HG03571 (cell line): ENCODE data around the gene KMT2B.
"Not testable (repeated sequence)": the region's sequence is repeated elsewhere in the genome, so short reads cannot be mapped to it uniquely, and the experiment has no call there.

ENCODE experiments used
- ATAC-seq: cut with Tn5 transposase; IDR thresholded peaks from one replicate; pipeline ENCODE4 v1.9.1; 2021; ENCODE audit not compliant: unreplicated experiment

The KMT2B gene

GRCh38 chr19:35710784-35711723 is 6.7 kb upstream of the KMT2B start:
- no peak for ATAC-seq

DNA sequence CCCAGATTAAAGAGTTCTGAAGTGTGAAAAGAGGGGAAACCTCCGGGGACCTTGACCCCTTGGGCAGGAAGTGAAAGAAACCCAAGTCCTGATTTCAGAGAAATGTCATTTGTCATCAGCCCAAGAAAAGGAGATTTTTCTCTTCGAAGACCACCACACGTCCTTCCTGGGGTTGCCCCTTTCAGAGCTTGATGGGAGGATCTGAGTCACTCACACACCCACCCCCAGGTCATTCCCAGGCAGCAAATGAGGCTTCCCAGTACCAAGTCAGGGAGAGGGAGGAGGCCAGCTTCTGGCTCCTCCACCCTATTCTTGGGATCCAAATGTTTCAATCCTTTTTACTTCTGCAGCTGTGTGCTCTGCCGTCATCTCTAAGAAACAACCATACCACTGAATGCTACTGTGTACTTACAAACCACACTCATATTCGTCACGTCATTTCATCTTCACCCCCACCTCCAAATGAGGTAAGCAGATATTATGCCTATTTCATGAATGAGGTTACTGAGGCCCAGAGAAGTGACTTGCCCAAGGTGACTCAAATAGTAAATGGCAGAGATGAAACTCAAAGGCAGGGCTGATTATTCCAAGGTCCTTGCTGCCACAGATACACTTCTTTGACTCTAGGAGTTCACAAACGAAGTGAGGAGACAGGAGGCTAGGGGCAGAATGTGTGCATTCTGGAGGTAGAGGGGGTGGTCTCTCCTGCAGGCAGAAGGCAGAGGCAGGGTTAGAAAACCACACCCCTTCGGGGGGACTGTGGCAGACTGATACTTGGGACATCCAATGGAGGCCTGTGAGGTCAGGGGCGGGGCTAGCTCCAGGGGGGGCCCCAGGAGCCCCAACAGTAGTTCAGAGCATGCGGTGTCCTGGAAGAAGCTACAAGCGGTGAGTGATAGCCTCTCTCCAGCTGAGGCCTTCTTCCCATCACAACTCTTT is 5.0 kb upstream of the KMT2B start:
- ATAC-seq = no peak

GRCh38 chr19:35713506-35713850 is 4.3 kb upstream of the KMT2B start:
- ATAC-seq = no peak

- no peak for ATAC-seq
Observed at GRCh38 chr19:35713904-35714495, 3.8 kb upstream of the KMT2B start.

DNA sequence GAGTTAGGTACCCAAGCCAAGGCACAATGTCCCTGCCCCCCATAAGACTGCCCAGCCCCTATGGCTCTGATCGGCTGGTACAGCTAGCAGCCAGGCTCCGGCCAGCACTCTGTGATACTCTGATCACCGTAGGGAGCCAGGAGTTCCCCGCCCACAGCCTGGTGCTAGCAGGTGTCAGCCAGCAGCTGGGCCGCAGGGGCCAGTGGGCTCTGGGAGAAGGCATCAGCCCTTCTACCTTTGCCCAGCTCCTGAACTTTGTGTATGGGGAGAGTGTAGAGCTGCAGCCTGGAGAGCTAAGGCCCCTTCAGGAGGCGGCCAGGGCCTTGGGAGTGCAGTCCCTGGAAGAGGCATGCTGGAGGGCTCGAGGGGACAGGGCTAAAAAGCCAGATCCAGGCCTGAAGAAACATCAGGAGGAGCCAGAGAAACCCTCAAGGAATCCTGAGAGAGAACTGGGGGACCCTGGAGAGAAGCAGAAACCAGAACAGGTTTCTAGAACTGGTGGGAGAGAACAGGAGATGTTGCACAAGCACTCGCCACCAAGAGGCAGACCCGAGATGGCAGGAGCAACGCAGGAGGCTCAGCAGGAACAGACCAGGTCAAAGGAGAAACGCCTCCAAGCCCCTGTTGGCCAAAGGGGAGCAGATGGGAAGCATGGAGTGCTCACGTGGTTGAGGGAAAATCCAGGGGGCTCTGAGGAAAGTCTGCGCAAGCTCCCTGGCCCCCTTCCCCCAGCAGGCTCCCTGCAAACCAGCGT is 3.0 kb upstream of the KMT2B start:
- ATAC-seq = no peak

DNA sequence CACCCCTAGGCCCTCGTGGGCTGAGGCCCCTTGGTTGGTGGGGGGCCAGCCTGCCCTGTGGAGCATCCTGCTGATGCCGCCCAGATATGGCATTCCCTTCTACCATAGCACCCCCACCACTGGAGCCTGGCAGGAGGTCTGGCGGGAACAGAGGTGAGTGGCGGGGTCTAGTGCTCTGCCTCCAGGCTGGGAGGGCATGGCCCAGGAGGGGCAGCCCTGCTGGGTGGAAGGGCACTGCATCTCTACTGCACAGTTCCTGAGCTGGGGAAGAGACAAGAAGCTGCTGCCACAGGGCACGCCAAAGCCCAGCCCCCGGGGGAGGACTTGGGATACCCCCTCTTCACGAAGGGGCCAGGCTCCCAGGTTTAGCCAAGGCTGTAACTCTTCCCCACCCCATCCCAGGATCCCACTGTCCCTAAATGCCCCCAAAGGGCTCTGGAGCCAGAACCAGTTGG is 2.4 kb upstream of the KMT2B start:
- no peak for ATAC-seq

GRCh38 chr19:35715981-35716800 is 1.6 kb upstream of the KMT2B start:
- no peak for ATAC-seq

DNA sequence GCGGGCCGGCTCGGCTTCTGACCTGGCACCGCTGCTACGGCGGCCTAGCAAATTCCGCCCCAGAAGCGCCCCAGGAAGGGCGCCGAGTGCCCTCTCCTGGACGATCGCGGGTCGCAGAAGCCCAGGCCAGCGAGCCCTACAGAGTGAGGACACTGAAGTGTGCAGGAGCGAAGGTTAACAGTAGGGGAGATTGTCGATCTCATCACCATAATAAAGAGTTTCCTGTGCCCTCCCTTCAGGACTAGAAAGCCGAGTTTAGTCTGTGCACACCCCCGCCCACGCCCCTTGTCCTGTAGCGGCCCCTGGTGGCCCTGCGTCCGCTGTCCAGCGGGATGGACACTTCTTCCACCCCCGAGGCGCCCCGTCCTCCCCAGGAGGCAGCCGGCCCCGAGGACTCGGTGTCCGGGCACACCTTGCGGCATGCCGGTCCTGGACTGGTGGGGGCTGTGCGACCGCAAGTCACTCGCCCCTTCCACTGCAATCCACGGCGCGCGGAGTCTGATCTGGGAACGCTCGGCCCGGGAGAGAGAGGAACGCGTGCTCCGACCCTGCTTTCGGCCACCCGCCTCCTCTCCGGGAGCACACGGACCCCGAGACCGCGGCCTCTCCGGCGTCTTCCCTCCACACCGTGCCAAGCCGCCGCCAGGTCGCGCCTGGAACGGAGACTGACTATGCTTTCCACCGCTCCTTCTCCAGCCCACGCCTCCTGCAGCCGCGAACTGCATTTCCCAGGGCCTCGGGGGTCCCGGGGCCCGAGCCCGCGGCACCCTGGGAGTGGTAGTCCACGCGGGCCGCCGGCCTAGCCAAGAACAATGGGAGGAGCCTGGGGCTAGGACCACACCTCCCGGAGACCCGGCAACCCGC is 770 bp upstream of the KMT2B start:
- peak; percentile 57 for ATAC-seq

DNA sequence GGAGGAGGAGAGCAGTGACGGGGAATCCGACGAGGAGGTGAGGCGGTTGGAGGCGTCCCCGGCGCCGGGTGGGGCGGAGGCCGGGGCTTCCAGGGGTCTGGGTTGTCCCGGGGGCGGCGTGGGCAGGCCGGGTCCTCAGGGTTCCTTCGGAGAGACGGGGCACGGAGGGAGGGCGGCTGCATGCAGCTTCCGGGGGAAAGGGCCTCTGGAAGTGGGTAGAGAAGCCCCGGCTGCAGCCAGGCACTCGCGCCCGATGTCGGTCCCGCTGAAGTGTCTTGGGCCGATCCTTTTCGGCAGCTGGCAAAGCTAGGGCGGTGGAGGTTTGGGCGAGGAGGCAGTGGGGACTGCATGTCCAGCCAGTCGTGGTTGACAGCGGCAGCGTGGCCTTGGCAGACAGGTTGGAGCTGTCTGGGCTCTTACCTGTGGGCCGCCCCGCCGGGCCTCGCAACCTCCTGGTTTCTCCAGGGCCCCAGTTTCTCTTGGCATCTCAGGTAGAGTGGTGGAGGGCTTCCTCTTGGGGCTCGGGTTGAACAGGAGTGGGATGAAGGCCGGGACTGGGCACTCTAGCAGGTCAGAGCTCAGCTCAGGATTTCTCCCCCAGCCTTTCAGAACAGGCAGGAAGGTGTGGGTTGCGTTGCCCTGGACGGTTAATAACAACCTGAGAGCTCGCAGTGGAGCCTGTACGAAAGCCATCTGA is 690 bp downstream of the KMT2B start:
- no peak for ATAC-seq

DNA sequence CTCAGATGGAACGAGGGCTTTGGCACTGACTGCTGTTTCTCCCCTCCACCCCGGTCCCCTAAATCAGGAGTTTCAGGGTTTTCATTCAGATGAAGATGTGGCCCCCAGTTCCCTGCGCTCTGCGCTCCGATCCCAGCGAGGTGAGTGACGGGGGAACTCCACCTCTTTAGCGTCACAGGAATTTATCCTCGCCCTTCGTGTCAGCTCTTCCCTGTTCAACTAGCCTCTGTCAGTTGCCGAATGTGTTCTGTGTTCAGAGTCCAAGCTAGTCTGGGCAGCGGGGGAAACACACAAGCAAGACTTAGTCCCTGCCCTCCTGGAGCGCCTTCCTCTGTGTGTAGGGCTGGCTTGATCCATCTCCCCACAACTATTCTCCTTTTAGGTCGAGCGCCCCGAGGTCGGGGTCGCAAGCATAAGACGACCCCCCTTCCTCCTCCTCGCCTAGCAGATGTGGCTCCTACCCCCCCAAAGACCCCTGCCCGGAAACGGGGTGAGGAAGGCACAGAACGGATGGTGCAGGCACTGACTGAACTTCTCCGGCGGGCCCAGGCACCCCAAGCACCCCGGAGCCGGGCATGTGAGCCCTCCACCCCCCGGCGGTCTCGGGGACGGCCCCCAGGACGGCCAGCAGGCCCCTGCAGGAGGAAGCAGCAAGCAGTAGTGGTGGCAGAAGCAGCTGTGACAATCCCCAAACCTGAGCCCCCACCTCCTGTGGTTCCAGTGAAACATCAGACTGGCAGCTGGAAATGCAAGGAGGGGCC is 1.8 kb downstream of the KMT2B start:
- ATAC-seq = no peak

- no peak for ATAC-seq
Observed at GRCh38 chr19:35720163-35720524, 2.3 kb downstream of the KMT2B start.

GRCh38 chr19:35720648-35721047 is 2.8 kb downstream of the KMT2B start:
- ATAC-seq = no peak

DNA sequence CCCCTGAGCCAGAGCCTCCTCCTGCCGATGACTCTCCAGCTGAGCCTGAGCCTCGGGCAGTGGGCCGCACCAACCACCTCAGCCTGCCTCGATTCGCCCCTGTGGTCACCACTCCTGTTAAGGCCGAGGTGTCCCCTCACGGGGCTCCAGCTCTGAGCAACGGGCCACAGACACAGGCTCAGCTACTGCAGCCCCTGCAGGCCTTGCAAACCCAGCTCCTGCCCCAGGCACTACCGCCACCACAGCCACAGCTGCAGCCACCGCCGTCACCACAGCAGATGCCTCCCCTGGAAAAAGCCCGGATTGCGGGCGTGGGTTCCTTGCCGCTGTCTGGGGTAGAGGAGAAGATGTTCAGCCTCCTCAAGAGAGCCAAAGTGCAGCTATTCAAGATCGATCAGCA is 3.6 kb downstream of the KMT2B start:
- ATAC-seq = no peak

DNA sequence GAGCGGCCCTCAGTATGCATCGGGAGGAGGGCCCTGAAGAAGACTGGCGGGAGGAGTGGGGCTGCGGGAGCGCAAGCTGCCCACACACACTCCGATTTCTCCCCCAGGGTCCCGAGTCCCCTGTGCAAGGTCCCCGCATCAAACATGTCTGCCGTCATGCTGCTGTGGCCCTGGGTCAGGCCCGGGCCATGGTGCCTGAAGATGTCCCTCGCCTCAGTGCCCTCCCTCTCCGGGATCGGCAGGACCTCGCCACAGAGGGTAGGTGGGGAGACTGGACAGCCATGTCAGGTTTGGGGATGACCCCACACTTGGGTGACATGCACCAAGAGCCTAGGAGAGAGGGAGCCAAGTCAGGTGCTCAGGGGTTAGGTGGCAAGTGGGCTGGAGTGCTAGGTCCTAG is 4.7 kb downstream of the KMT2B start:
- no peak for ATAC-seq

GRCh38 chr19:35722897-35723296 is 5.1 kb downstream of the KMT2B start:
- ATAC-seq = no peak

- ATAC-seq = no peak
Observed at GRCh38 chr19:35723671-35724070, 5.9 kb downstream of the KMT2B start.

- not testable (repeated sequence) for ATAC-seq
Observed at GRCh38 chr19:35724132-35724531, 6.3 kb downstream of the KMT2B start.

GRCh38 chr19:35724560-35724959 is 6.8 kb downstream of the KMT2B start:
- ATAC-seq = no peak
